OCI-LY1 (cell line): ENCODE data around the gene UNC5A.

Source experiments
- H2AFZ ChIP-seq: fragments of 200-600 bp; sonication (generic), shearing (Covaris generic); 2 replicates; pipeline ENCODE4 v1.6.0; 2014; ENCODE audit warnings: antibody characterized with exemption, mild to moderate bottlenecking, low read length
- H3F3A ChIP-seq: fragments of 200-600 bp; sonication (generic), shearing (Covaris generic); 2 replicates; pipeline ENCODE4 v1.6.0; 2014; ENCODE audit warnings: mild to moderate bottlenecking, antibody characterized with exemption, low read length, moderate library complexity; ENCODE audit not compliant: insufficient read depth
- H3K27ac ChIP-seq: fragments of 200-600 bp; sonication (generic); 2 replicates; pipeline ENCODE4 v1.5.1; 2014; ENCODE audit warnings: low read length, mixed run types, mild to moderate bottlenecking, low read depth; ENCODE audit not compliant: poor library complexity, severe bottlenecking
- H3K27me3 ChIP-seq: fragments of 200-600 bp; sonication (generic); 2 replicates; pipeline ENCODE4 v1.6.0; 2014; ENCODE audit warnings: antibody characterized with exemption, mild to moderate bottlenecking, low read length, moderate library complexity; ENCODE audit not compliant: insufficient read depth
- H3K36me3 ChIP-seq: fragments of 200-600 bp; sonication (generic); 2 replicates; pipeline ENCODE4 v1.6.1; 2014; ENCODE audit warnings: mild to moderate bottlenecking, antibody characterized with exemption, low read length, moderate library complexity, mixed read lengths; ENCODE audit not compliant: insufficient read depth
- H3K4me1 ChIP-seq: fragments of 200-600 bp; sonication (generic); 2 replicates; pipeline ENCODE4 v1.5.1; 2014; ENCODE audit warnings: mild to moderate bottlenecking, low read length, moderate library complexity; ENCODE audit not compliant: insufficient read depth, severe bottlenecking
- H3K4me2 ChIP-seq: fragments of 200-600 bp; sonication (generic), shearing (Covaris generic); 2 replicates; pipeline ENCODE4 v1.6.1; 2014; ENCODE audit warnings: low read length
- H3K4me3 ChIP-seq: fragments of 200-600 bp; sonication (generic); 2 replicates; pipeline ENCODE4 v1.5.1; 2014; ENCODE audit warnings: low read length, low read depth, mild to moderate bottlenecking, mixed read lengths; ENCODE audit not compliant: poor library complexity, severe bottlenecking
- H3K79me2 ChIP-seq: fragments of 200-600 bp; shearing (Covaris generic); 2 replicates; pipeline ENCODE4 v1.6.1; 2016; ENCODE audit warnings: mixed run types, low read length, mixed read lengths; ENCODE audit not compliant: insufficient read depth
- H3K9ac ChIP-seq: fragments of 200-600 bp; sonication (generic), shearing (Covaris generic); 2 replicates; pipeline ENCODE4 v1.6.1; 2014; ENCODE audit warnings: mild to moderate bottlenecking, low read length, mixed read lengths
- H3K9me2 ChIP-seq: fragments of 200-600 bp; sonication (generic), shearing (Covaris generic); 2 replicates; pipeline ENCODE4 v1.6.1; 2014; ENCODE audit warnings: low read depth, mild to moderate bottlenecking, low read length, mixed read lengths
- H3K9me3 ChIP-seq: fragments of 200-600 bp; shearing (Covaris generic); 2 replicates; pipeline ENCODE4 v1.6.1; 2014; ENCODE audit warnings: low read length, mixed read lengths
- H4K20me1 ChIP-seq: fragments of 200-600 bp; sonication (generic), shearing (Covaris generic); 2 replicates; pipeline ENCODE4 v1.6.0; 2016; ENCODE audit warnings: mild to moderate bottlenecking, low read length; ENCODE audit not compliant: insufficient read depth
- CTCF ChIP-seq: fragments of 200-600 bp; sonication (generic), shearing (Covaris generic); IDR thresholded peaks from 2 replicates; pipeline ENCODE4 v1.5.1; 2017; ENCODE audit warnings: mild to moderate bottlenecking, antibody characterized with exemption, low read length, moderate library complexity, mixed read lengths
- EZH2 ChIP-seq: fragments of 200-600 bp; sonication (generic), shearing (Covaris generic); IDR thresholded peaks from 2 replicates; pipeline ENCODE4 v1.8.0; 2017; ENCODE audit warnings: borderline replicate concordance, mixed run types, mild to moderate bottlenecking, antibody characterized with exemption, low read length, moderate library complexity, mixed read lengths

The UNC5A gene

GRCh38 chr5:176818391-176819098 is 8.2 kb downstream of the UNC5A start:
- no peaks in the 10 kb centered on the region for H3K36me3 ChIP-seq
- no peak overlapping the region for H3K27ac ChIP-seq
- no peaks in the 10 kb centered on the region for H3K9me3 ChIP-seq
- H3K4me1 ChIP-seq: peaks cover 4% of the 10 kb centered on the region
- H3K27me3 ChIP-seq: peaks cover 10% of the 10 kb centered on the region; the same call in 1 of the 2 replicates
- H3K4me2 ChIP-seq: peak overlapping the region; percentile 50
- H2AFZ ChIP-seq: no peak overlapping the region
- TF ChIP-seq EZH2 (no peak), CTCF (no peak)
- H3K9me2 ChIP-seq: no peaks in the 10 kb centered on the region
- H3K79me2 ChIP-seq: no peaks in the 10 kb centered on the region
- H3K4me3 ChIP-seq: peak overlapping the region; percentile 42
- no peaks in the 10 kb centered on the region for H4K20me1 ChIP-seq
- no peak overlapping the region for H3K9ac ChIP-seq
- H3F3A ChIP-seq: no peaks in the 10 kb centered on the region

- TF ChIP-seq EZH2 (no peak), CTCF (no peak)
- H3K79me2 ChIP-seq: no peaks in the 10 kb centered on the region
- H3K36me3 ChIP-seq: no peaks in the 10 kb centered on the region
- H3K9me3 ChIP-seq: no peaks in the 10 kb centered on the region
- no peaks in the 10 kb centered on the region for H3F3A ChIP-seq
- no peaks in the 10 kb centered on the region for H3K9me2 ChIP-seq
- H3K27ac ChIP-seq: no peak overlapping the region
- H3K4me1 ChIP-seq: peaks cover 4% of the 10 kb centered on the region
- peaks cover 7% of the 10 kb centered on the region; the same call in 1 of the 2 replicates for H3K27me3 ChIP-seq
- no peaks in the 10 kb centered on the region for H4K20me1 ChIP-seq
- no peak overlapping the region for H3K9ac ChIP-seq
- no peak overlapping the region for H3K4me3 ChIP-seq
- no peak overlapping the region for H2AFZ ChIP-seq
- no peak overlapping the region for H3K4me2 ChIP-seq
These were observed 9.1 kb downstream of the UNC5A start for GRCh38 chr5:176819476-176819875.

GRCh38 chr5:176820937-176821336 is 10.6 kb downstream of the UNC5A start:
- Histone ChIP-seq H3K4me1 (peaks cover 4% of the 10 kb centered on the region), H4K20me1 (no peaks in the 10 kb centered on the region), H3K4me3 (no peak overlapping the region), H2AFZ (no peak overlapping the region), H3K9me3 (no peaks in the 10 kb centered on the region), H3K27me3 (peaks cover 7% of the 10 kb centered on the region; the same call in 1 of the 2 replicates), H3K9me2 (no peaks in the 10 kb centered on the region), H3K27ac (no peak overlapping the region), H3F3A (no peaks in the 10 kb centered on the region), H3K9ac (no peak overlapping the region), H3K4me2 (no peak overlapping the region), H3K79me2 (no peaks in the 10 kb centered on the region), H3K36me3 (no peaks in the 10 kb centered on the region)
- no peak for TF ChIP-seq EZH2
- no peak for TF ChIP-seq CTCF
